ENCODE measurements around the gene RHO. TPM values are rescaled to one million over a fixed set of nuclear protein-coding genes. Genes with fewer than 3 reads are reported as not detected.

Gene RHO
- total RNA-seq, 1 donor from 2014 or later, result not detected

- Histone ChIP-seq H3K36me3 (ENCODE audit: control insufficient read depth, insufficient read depth, low read length) (no peaks in the 10 kb centered on the region), H3K4me3 (ENCODE audit: low read depth, low read length) (no peak overlapping the region), H3K27me3 (ENCODE audit: control insufficient read depth, insufficient read depth, low read length) (no peaks in the 10 kb centered on the region)
- TF ChIP-seq CTCF (IDR thresholded peaks at IDR 0.05; ENCODE audit: insufficient read depth, low read length, poor library complexity, severe bottlenecking), result no peak
- no peak for DNase-seq (ENCODE audit: low read depth)
Measured at GRCh38 chr3:129519449-129519848, 9.0 kb upstream of the RHO start.

GRCh38 chr3:129519896-129520715 lies 8.3 kb upstream of the RHO start:
- TF ChIP-seq CTCF (IDR thresholded peaks at IDR 0.05; ENCODE audit: insufficient read depth, low read length, poor library complexity, severe bottlenecking), result no peak
- Histone ChIP-seq H3K4me3 (ENCODE audit: low read depth, low read length) (no peak overlapping the region), H3K36me3 (ENCODE audit: control insufficient read depth, insufficient read depth, low read length) (no peaks in the 10 kb centered on the region), H3K27me3 (ENCODE audit: control insufficient read depth, insufficient read depth, low read length) (no peaks in the 10 kb centered on the region)
- DNase-seq (ENCODE audit: low read depth), result no peak

GRCh38 chr3:129520960-129521359 lies 7.5 kb upstream of the RHO start:
- Histone ChIP-seq H3K27me3 (ENCODE audit: control insufficient read depth, insufficient read depth, low read length) (no peaks in the 10 kb centered on the region), H3K4me3 (ENCODE audit: low read depth, low read length) (no peak overlapping the region), H3K36me3 (ENCODE audit: control insufficient read depth, insufficient read depth, low read length) (no peaks in the 10 kb centered on the region)
- TF ChIP-seq CTCF (IDR thresholded peaks at IDR 0.05; ENCODE audit: insufficient read depth, low read length, poor library complexity, severe bottlenecking), result no peak
- DNase-seq (ENCODE audit: low read depth), result no peak

- no peak for TF ChIP-seq CTCF (IDR thresholded peaks at IDR 0.05; ENCODE audit: insufficient read depth, low read length, poor library complexity, severe bottlenecking)
- no peak for DNase-seq (ENCODE audit: low read depth)
- H3K36me3 ChIP-seq (ENCODE audit: control insufficient read depth, insufficient read depth, low read length), result no peaks in the 10 kb centered on the region
- H3K4me3 ChIP-seq (ENCODE audit: low read depth, low read length), result no peak overlapping the region
- H3K27me3 ChIP-seq (ENCODE audit: control insufficient read depth, insufficient read depth, low read length), result no peaks in the 10 kb centered on the region
Measured at GRCh38 chr3:129521611-129522010, 6.8 kb upstream of the RHO start.

- no peaks in the 10 kb centered on the region for H3K36me3 ChIP-seq (ENCODE audit: control insufficient read depth, insufficient read depth, low read length)
- no peak for TF ChIP-seq CTCF (IDR thresholded peaks at IDR 0.05; ENCODE audit: insufficient read depth, low read length, poor library complexity, severe bottlenecking)
- H3K27me3 ChIP-seq (ENCODE audit: control insufficient read depth, insufficient read depth, low read length), result no peaks in the 10 kb centered on the region
- DNase-seq (ENCODE audit: low read depth), result no peak
- H3K4me3 ChIP-seq (ENCODE audit: low read depth, low read length), result no peak overlapping the region
Measured at GRCh38 chr3:129522953-129523352, 5.5 kb upstream of the RHO start.

- Histone ChIP-seq H3K4me3 (ENCODE audit: low read depth, low read length) (no peak overlapping the region), H3K36me3 (ENCODE audit: control insufficient read depth, insufficient read depth, low read length) (no peaks in the 10 kb centered on the region), H3K27me3 (ENCODE audit: control insufficient read depth, insufficient read depth, low read length) (no peaks in the 10 kb centered on the region)
- DNase-seq (ENCODE audit: low read depth), result no peak
- no peak for TF ChIP-seq CTCF (IDR thresholded peaks at IDR 0.05; ENCODE audit: insufficient read depth, low read length, poor library complexity, severe bottlenecking)
Measured at GRCh38 chr3:129524081-129524480, 4.4 kb upstream of the RHO start.

Data from kidney epithelial cell (primary cell).